AG04449 (cell line): ENCODE results near the gene EVI2A.

ENCODE experiments used
- CTCF ChIA-PET: fragments of 350-600 bp; formaldehyde crosslinking; extraction: SDS; loops from one replicate; lab custom pipeline; 2021; ENCODE audit warnings: antibody characterized with exemption; lab: Yijun Ruan, JAX
- POLR2A ChIA-PET: fragments of 400-600, 350-600 bp; formaldehyde crosslinking; extraction: SDS; loops from one replicate; lab custom pipeline; 2020; ENCODE audit warnings: antibody characterized with exemption, inconsistent platforms; lab: Yijun Ruan, JAX
- DNase-seq: peaks from one replicate; pipeline ENCODE4 v3.0.0-alpha.2; 2010; ENCODE audit warnings: low read depth, low spot score
- H3K4me3 ChIP-seq: 2 replicates; pipeline ENCODE4 v1.5.1; 2011; ENCODE audit warnings: low read depth, mild to moderate bottlenecking, control low read depth, low read length
- CTCF ChIP-seq: IDR thresholded peaks from one replicate; pipeline ENCODE4 v1.5.1; 2011; ENCODE audit warnings: mild to moderate bottlenecking, moderate library complexity, low read length, control low read depth, inconsistent platforms; ENCODE audit not compliant: insufficient read depth; ENCODE audit errors: missing control alignments

Gene EVI2A

GRCh38 chr17:31309556-31309955, 11.9 kb downstream of the EVI2A start:
- DNase-seq, result no peak
- H3K4me3 ChIP-seq, result no peak overlapping the region
- no peak for TF ChIP-seq CTCF
- ChIA-PET CTCF (no interaction called here), POLR2A (no interaction called here)

GRCh38 chr17:31308372-31309334, 12.8 kb downstream of the EVI2A start:
- ChIA-PET CTCF (no interaction called here), POLR2A (no interaction called here)
- no peak for DNase-seq
- TF ChIP-seq CTCF, result no peak
- no peak overlapping the region for H3K4me3 ChIP-seq

- ChIA-PET CTCF (no interaction called here), POLR2A (no interaction called here)
These were observed 13.8 kb downstream of the EVI2A start for GRCh38 chr17:31307640-31308039.

GRCh38 chr17:31299624-31300023, 21.8 kb downstream of the EVI2A start:
- no peak for DNase-seq
- no peak for TF ChIP-seq CTCF
- CTCF ChIA-PET, result no interaction called here
- POLR2A ChIA-PET, result no interaction called here
- no peak overlapping the region for H3K4me3 ChIP-seq

More at GRCh38 chr17:31307640-31308039, 13.8 kb downstream of the EVI2A start:
- no peak for DNase-seq
- no peak overlapping the region for H3K4me3 ChIP-seq
- TF ChIP-seq CTCF, result no peak

- CTCF ChIA-PET, result no interaction called here
- POLR2A ChIA-PET, result no interaction called here
These were observed 24.3 kb downstream of the EVI2A start, which contains the start of gene OMG for GRCh38 chr17:31297090-31297489. Gene OMG, minus strand, starts transcription at chr17:31297239. Its CDS starts 908 bp downstream, at chr17:31296331.

More at GRCh38 chr17:31297090-31297489, 24.3 kb downstream of the EVI2A start, which contains the start of gene OMG:
- DNase-seq, result no peak
- TF ChIP-seq CTCF, result no peak
- no peak within 1 kb of the TSS for H3K4me3 ChIP-seq
